HEK293T (cell line): ENCODE measurements around the gene ABLIM2.

Experiments
- CTCF ChIA-PET: fragments of 350-600 bp; formaldehyde crosslinking; extraction: SDS; loops from one replicate; lab custom pipeline; 2021; ENCODE audit warnings: antibody characterized with exemption, inconsistent platforms; lab: Yijun Ruan, JAX
- POLR2A ChIA-PET: fragments of 350-600 bp; formaldehyde crosslinking; extraction: SDS; loops from one replicate; lab custom pipeline; 2020; ENCODE audit warnings: antibody characterized with exemption, inconsistent platforms; lab: Yijun Ruan, JAX
- DNase-seq: peaks from one replicate; pipeline ENCODE4 v3.0.0; 2012; ENCODE audit warnings: mixed read lengths; ENCODE audit errors: extremely low spot score
- ARNT ChIP-seq: fragments of 450-650 bp; IDR thresholded peaks from 2 replicates; pipeline ENCODE4 v1.6.1; 2017; ENCODE audit warnings: mild to moderate bottlenecking
- BHLHE40 ChIP-seq: fragments of 450-650 bp; IDR thresholded peaks from 2 replicates; pipeline ENCODE4 v1.6.1; 2016; ENCODE audit warnings: mild to moderate bottlenecking, moderate library complexity, borderline replicate concordance
- CTBP1 ChIP-seq: fragments of 450-650 bp; IDR thresholded peaks from 2 replicates; pipeline ENCODE4 v1.6.1; 2016; ENCODE audit warnings: borderline replicate concordance
- ELF4 ChIP-seq: fragments of 450-650 bp; IDR thresholded peaks from 2 replicates; pipeline ENCODE4 v1.6.1; 2017; ENCODE audit warnings: antibody characterized with exemption
- FOXA1 ChIP-seq: fragments of 450-650 bp; IDR thresholded peaks from 2 replicates; pipeline ENCODE4 v1.6.1; 2016; ENCODE audit warnings: mild to moderate bottlenecking
- FOXK2 ChIP-seq: fragments of 450-650 bp; IDR thresholded peaks from 2 replicates; pipeline ENCODE4 v1.6.1; 2016; ENCODE audit warnings: mild to moderate bottlenecking
- FOXM1 ChIP-seq: fragments of 450-650 bp; IDR thresholded peaks from 2 replicates; pipeline ENCODE4 v1.6.1; 2017; ENCODE audit warnings: mild to moderate bottlenecking, borderline replicate concordance
- HDGF ChIP-seq: fragments of 450-650 bp; IDR thresholded peaks from 2 replicates; pipeline ENCODE4 v1.6.1; 2017; ENCODE audit warnings: antibody characterized with exemption, borderline replicate concordance
- L3MBTL2 ChIP-seq: fragments of 450-650 bp; conservative IDR thresholded peaks from 2 replicates; pipeline ENCODE4 v1.6.1; 2016; ENCODE audit warnings: mild to moderate bottlenecking
- NFRKB ChIP-seq: fragments of 450-650 bp; IDR thresholded peaks from 2 replicates; pipeline ENCODE4 v1.6.1; 2016; ENCODE audit warnings: mild to moderate bottlenecking, moderate library complexity
- SP1 ChIP-seq: fragments of 450-650 bp; IDR thresholded peaks from 2 replicates; pipeline ENCODE4 v1.6.1; 2017
- SUZ12 ChIP-seq: fragments of 450-650 bp; IDR thresholded peaks from 2 replicates; pipeline ENCODE4 v1.6.1; 2016; ENCODE audit warnings: mild to moderate bottlenecking
- TARDBP ChIP-seq: fragments of 450-650 bp; IDR thresholded peaks from 2 replicates; pipeline ENCODE4 v1.6.1; 2016
- ZNF384 ChIP-seq: fragments of 450-650 bp; IDR thresholded peaks from 2 replicates; pipeline ENCODE4 v1.6.1; 2016
- TF ChIP-seq, protein P1 (sequence below): fragments of 450-650 bp; IDR thresholded peaks from 2 replicates; pipeline ENCODE4 v1.6.1; 2016

The ABLIM2 gene

DNA sequence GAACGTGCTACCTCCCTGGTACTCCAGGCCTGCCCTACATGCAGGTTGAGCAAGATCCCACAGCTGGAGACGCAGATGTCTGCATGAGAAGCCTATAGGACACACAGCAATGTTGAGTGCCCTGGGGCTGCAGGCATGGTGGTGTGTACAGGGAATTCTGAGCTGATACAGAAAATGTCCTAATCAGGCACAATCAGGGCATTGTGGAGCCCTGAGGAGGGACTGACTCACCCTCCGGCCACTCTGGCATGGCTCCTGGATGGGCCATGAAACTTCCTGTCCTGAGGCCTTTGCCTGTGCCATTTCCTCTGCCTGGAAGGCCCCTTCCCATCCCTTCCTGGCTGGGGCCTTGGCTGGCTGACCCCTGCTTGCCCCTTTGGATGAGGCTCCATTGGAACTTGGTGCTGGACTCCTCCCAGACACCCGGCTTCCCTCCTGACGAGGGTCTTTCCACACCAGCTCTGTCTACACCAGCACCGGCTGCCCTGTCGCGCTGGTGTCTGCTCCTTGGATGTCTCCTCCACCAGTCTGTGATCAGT is 202.3 kb downstream of the ABLIM2 start:
- no peak for TF ChIP-seq FOXM1
- TF ChIP-seq ELF4: no peak
- TF ChIP-seq, protein P1, sequence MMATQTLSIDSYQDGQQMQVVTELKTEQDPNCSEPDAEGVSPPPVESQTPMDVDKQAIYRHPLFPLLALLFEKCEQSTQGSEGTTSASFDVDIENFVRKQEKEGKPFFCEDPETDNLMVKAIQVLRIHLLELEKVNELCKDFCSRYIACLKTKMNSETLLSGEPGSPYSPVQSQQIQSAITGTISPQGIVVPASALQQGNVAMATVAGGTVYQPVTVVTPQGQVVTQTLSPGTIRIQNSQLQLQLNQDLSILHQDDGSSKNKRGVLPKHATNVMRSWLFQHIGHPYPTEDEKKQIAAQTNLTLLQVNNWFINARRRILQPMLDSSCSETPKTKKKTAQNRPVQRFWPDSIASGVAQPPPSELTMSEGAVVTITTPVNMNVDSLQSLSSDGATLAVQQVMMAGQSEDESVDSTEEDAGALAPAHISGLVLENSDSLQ: no peak
- TF ChIP-seq L3MBTL2: no peak
- TF ChIP-seq SP1: no peak
- no peak for TF ChIP-seq FOXA1
- no peak for TF ChIP-seq ZNF384
- no peak for TF ChIP-seq CTBP1
- no peak for TF ChIP-seq SUZ12
- no peak for TF ChIP-seq FOXK2
- TF ChIP-seq HDGF: no peak
- no peak for TF ChIP-seq TARDBP
- POLR2A ChIA-PET: no interaction called here
- CTCF ChIA-PET: interaction anchor here (0.7 kb wide), 1 partner anchor 27 kb away, joined by 5 read pairs; no protein-coding TSS in a partner anchor
- DNase-seq: no peak

DNA sequence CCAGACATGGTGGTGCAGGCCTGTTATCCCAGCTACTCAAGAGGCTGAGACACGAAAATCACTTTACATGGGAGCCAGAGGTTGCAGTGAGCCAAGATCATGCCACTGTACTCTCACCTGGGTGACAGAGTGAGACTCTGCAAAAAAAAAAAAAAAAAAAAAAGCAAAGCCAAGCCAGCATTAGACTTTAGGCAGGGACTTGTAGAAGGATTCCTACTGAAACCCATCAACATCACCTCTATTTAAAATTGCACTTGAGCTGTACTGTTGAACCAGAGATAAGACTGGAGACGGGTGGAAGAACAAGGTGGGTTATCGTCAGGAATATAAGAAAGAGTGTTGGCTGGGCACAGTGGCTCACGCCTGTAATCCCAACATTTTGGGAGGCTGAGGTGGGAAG is 203.2 kb downstream of the ABLIM2 start:
- DNase-seq: no peak
- TF ChIP-seq SP1 (no peak), HDGF (no peak), TARDBP (no peak), FOXM1 (no peak), NFRKB (no peak), ARNT (no peak), L3MBTL2 (no peak), ELF4 (no peak), CTBP1 (no peak)
- TF ChIP-seq, protein P1: no peak
- ChIA-PET POLR2A (no interaction called here), CTCF (no interaction called here)

DNA sequence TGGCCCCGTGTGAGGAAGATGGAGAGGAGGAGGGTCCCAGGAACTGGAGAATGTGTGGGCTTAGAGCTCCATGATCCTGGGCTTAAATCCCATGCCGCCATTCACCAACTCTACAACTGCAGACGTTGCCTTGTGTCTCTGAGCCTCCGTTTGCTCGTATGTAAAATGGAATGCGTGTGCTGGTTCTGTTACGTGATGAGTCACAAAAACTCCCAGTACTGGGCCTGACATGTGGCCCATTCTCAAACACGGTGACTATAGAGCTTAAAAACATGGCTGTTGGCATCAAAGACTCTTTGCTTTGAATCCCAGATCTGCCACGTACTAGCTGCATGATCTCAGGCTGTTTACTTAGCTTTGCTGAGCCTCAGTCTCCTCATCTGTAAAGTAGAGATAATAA is 206.0 kb downstream of the ABLIM2 start:
- CTCF ChIA-PET: no interaction called here
- POLR2A ChIA-PET: no interaction called here

DNA sequence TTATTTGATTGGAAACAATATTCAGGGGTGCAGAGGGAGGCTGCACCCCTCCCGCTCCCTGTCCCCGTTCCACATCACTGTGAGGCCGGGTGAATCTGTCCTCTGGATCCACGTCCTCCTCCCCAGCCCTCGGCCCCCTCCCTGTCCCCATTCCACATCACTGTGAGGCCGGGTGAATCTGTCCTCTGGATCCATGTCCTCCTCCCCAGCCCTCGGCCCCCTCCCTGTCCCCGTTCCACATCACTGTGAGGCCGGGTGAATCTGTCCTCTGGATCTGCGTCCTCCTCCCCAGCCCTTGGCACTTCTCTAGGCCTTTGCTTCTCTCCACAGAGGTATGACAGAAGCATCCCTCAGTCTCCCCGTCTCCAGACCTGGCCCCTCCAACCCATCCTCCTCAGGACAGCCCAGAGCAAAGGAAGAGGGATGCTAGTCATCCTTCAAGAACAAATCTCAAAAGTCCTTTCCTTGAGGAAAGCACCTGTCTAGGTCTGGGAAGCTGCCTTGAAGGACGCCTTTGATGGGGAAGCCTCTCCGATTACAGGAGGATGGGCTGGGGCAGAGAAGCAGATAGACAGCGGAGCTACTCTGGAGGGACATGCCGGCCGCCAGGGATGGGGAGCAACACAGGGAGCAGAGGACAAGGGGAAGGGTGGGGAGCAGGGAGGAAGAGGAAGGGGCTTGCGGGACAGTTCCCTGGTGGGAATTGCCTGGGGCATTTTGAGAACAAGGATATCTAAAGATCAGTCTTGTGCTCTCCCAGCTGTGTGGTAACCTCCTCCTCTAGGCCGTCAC is 208.1 kb downstream of the ABLIM2 start:
- CTCF ChIA-PET: no interaction called here
- no peak for DNase-seq
- TF ChIP-seq TARDBP: no peak
- TF ChIP-seq FOXK2: no peak
- TF ChIP-seq CTBP1: no peak
- TF ChIP-seq HDGF: no peak
- TF ChIP-seq FOXM1: no peak
- TF ChIP-seq ELF4: no peak
- TF ChIP-seq ZNF384: no peak
- no peak for TF ChIP-seq SUZ12
- TF ChIP-seq L3MBTL2: no peak
- no peak for TF ChIP-seq SP1
- POLR2A ChIA-PET: no interaction called here

More for the DNA sequence above, 206.0 kb downstream of the ABLIM2 start:
- no peak for DNase-seq
- TF ChIP-seq, protein P1: no peak
- TF ChIP-seq ARNT (no peak), L3MBTL2 (no peak), FOXM1 (no peak), FOXA1 (no peak)

DNA sequence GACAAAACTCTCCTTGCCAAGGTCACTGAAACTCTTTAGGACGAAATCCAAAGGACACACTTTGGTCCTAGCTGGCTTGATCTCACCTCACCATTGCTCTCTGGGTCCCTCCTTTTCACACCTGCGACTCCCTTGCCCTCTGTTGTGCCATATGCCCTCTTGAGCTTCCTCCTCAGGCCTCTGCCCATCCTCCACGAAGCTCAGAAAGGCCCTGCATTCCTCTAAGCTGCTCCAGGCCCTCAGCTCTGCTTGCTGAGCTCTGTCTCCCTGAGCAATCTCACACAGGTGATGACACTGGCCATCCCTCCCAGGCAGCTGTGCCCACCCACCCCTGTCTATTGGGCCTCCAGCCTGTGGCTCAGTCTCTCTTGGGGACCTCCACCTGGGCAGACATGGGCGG is 208.9 kb downstream of the ABLIM2 start:
- ChIA-PET CTCF (no interaction called here), POLR2A (no interaction called here)
- TF ChIP-seq BHLHE40: no peak
- TF ChIP-seq ELF4: no peak
- TF ChIP-seq HDGF: no peak
- TF ChIP-seq FOXK2: no peak
- TF ChIP-seq NFRKB: no peak
- TF ChIP-seq SP1: no peak
- TF ChIP-seq CTBP1: no peak
- no peak for TF ChIP-seq TARDBP
- no peak for TF ChIP-seq SUZ12
- no peak for DNase-seq

DNA sequence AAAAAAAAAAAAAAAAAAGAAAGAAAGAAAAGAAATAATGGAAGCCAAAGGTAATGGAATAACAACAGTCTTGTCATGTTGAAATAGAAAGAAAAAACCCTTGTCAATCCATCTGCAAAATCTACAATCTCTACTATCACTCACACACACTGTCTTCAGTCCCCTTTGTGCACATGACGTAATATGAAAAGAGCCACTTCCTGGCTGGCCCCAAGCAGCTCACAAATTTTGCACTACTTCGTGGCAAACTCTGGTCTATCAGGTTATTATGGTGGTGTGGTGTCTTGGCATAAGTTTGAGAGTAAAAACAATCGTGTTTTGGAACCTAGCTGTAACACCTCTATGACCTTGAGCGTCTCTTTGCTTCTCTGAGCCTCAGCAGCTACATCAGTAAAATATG is 210.7 kb downstream of the ABLIM2 start:
- POLR2A ChIA-PET: no interaction called here

More for the DNA sequence above, 210.7 kb downstream of the ABLIM2 start:
- TF ChIP-seq ELF4: no peak
- DNase-seq: no peak
- CTCF ChIA-PET: no interaction called here
